ENCODE results near the gene GCGR.

Gene GCGR

DNA sequence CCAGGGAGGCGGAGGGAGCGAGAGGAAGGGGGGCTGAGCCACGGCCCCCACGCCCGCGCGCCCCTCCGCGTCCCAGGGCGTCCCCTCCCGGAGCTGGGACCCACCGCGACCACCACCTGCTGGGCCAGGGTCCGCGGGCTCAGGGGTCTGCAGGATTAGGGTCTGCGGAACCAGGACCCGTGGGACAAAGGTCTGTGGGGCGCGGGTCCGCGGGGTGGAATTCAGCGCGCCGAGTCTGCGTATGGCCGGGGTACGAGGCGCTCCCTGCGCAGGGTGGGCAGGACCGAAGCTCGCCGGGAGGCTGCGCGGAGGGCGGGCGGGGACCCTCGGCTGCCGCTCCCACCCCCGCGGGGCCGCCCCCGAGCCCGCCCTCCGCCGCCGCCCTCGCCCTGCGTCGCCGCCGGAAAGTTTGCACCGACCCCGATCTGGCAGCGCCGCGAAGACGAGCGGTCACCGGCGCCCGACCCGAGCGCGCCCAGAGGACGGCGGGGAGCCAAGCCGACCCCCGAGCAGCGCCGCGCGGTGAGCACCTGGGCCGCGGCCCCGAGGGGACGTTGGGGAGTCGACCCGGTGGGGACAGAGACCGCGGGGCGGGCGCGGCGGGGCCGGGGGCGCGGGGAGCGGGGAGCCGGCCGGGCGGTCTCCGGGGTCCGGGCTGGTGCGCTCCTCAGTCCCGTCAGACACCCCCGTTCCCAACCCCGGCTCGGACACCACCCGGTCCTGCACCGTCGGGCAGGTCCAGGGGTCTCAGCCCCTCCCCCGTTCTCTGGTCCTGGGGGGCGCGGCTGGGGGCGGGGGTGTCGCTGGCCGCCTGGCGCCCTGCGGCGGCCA lies at the start of gene GCGR:
Gene GCGR, plus strand, starts transcription at position 423 of the 831 bp plus-strand sequence. CDS start 4,869 bp downstream, outside the sequence.
- no peak for DNase-seq (ENCODE audit: low read depth in 2 of 2)

DNA sequence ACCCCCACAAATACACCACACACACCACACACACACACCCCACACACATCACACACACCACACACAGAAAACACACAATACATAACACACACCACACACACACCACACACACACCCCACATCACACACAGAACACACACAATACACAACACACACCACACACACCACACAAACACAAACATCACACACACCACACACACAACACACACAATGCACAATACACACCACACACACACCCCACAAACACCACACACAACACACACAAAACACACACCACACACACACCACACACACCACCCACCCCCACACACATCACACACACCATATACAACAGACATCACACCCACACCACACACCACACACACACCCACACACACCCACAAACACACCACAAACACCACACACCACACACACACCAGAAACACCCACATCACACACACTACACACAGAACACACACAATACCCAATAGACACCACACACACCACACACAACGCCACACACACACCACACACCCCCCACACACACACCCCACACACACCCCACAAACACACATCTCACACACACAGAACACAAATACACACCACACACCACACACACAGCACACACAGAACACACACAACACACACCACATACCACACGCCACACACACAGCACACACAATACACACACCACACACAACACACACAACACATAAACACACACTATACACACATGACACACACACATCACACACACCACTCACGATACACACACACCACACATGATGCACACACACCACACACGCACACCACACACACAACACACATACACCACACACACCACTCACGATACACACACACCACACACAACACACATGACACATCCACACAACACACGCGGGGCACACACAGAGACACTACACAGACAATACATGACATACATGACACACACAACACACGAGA lies 11.0 kb upstream of the GCGR start:
- no peak for DNase-seq (ENCODE audit: low read depth in 2 of 2)

DNA sequence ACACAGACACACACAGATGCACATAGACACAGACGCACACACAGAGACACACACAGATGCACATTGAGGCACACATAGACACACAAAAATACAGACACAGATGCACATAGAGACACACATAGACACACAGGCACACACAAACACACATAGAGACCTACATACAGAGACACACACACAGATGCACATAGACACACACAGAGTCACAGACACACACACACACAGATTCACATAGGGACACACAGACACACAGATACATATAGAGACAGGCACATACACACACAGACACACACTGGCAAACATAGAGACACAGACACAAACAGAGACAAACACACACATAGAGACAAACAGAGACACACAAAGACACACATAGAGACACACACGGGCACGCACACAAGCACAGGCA lies 9.9 kb upstream of the GCGR start:
- no peak for DNase-seq (ENCODE audit: low read depth in 2 of 2)

DNA sequence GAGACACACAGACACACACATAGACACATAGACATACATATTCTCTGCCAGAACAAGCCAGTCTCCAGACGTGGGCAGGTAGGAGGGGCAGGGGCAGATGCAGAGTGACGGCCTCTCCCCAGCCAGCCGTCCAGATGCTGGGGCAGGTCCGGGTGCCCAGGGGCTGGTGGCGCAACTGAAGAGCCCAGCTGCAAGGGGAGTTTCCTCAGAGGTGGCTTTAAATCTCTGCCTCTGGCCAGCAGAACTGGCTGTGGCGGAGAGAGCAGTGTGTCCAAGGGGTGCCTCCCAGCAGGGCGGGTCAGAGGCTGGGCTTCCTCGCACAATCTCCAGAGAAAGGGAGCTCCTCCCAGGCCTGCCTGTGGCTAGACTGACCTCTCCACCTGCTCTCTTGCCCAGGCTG lies 9.4 kb upstream of the GCGR start:
- DNase-seq (ENCODE audit: low read depth in 2 of 2) = no peak

DNA sequence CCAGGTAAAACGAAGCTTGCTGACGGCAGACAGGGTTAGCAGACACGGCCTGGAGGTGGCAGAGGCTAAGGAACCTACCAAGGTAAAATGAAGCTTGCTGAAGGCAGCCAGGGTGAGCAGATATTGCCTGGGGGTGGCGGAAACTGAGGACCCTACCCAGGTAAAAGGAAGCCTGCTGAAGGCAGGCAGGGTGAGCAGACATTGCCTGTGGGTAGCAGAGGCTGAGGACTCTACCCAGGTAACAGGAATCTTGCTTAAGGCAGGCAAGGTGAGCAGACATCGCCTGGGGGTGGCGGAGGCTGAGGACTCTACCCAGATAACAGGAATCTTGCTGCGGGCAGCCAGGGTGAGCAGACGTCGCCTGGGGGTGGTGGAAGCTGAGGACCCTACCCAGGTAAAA lies 2.6 kb upstream of the GCGR start:
- no peak for DNase-seq (ENCODE audit: low read depth in 2 of 2)

DNA sequence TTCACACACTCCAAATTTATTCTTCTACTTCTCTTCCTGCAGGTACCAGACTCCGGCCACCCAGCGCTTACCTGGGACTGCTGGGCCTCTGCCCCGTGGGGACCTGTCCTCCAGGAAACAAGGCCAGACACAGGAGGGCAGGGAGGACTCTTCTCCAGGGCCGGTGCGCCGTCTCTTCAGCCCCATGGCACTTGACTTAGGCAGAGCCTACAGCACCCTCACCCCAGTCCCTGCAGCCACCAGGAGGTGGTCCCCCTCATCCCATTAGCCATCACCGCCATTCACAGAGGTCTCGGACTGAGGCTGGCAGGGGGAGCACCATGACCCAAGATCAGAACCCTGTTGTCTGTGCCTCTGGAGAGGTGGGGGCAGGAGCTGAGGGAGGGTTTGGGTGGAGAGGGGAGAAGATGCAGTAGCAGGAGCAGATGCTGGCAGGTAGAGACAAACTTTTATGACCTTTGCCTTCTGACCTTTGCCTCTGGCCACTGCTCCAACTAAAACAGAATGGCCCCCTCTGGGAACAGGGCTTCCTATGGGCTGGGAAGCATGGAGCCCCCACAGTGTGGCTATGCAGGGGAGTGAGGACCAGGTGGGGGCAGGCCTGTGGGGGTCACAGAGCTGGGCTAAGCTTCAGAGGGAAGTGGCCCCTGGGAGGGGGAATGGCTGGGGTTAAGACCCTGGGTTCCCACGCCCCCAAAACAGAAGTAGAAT lies 1.7 kb upstream of the GCGR start:
- no peak for DNase-seq (ENCODE audit: low read depth in 2 of 2)

DNA sequence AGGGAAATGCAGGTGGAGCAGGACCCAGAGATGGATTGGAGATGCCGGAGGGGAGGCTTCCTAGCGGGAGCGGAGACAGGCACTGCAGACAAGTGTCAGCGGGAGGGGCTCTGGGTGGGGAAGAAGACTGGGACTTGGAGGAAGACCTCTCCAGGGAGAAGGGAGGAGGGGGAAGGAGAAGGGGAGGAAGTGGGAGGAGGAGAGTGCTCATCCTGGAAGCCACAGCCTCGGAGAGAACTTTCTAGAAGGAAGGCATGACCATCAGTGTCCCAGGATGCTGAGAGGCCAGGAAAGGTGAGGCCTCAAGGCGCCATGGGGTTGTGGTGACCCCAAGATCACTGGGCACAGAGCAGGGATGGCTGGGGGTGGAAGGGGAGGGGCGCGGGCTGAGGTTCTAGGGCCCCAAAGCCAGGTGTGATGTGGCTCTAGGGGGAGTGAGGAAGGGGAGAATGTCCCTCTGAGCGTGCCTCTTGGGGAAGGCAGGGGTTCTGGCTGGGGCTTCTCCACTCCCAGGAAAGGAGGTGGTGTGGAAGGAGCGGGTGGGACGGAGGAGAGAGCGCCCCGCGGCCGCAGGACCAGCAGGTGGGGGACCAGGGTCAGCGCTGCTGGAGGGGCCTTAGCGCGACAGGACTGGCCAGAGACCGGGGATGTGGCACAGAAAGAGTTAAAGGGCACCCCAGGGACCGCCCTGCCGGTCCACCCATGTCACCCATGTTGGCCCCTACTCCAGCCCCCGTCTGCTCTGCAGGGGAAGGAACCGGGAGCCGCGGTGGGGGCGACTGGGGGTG lies 900 bp upstream of the GCGR start:
- DNase-seq (ENCODE audit: low read depth in 2 of 2) = no peak

DNA sequence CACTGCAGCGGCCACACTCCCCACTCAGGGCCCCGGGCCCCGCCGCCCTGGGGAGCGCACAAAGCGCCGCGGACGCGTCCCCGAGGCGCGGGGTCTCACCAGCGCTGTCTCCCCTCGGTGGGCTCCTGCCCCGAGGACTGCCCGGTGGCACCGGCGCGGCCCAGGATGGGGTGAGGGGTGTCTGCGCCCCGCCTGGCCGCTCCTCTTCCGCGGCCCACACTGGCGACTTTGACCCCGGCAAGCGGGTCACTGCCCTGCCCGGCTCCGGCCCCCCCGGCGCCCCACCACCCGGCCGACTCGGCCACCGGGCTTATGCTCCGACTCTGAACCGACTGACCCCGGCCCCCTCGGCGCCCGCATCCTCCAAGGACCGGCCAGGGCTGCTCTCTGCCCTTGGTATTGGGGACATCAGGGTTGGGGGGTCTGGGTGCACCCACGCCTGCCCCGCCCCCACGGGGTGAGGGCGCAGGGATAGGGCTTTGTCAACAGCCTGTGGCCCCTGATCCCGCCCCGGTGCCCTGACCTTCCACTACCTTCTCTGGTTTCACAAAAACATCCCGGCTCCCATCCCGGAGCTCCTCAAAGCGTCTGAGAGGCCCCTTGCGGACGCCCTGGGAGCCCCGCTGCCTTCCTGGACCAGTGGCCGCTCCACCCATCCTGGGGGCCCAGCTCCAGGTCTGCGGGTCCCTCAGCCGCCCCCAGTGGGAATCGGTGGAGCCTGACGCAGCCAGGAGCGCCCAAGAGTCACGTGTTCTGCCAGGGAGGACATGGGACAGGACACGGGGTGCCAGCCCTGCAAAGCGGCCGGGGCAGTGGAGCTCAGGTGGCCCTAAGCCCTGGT lies 829 bp downstream of the GCGR start:
- DNase-seq (ENCODE audit: low read depth in 2 of 2) = no peak

DNA sequence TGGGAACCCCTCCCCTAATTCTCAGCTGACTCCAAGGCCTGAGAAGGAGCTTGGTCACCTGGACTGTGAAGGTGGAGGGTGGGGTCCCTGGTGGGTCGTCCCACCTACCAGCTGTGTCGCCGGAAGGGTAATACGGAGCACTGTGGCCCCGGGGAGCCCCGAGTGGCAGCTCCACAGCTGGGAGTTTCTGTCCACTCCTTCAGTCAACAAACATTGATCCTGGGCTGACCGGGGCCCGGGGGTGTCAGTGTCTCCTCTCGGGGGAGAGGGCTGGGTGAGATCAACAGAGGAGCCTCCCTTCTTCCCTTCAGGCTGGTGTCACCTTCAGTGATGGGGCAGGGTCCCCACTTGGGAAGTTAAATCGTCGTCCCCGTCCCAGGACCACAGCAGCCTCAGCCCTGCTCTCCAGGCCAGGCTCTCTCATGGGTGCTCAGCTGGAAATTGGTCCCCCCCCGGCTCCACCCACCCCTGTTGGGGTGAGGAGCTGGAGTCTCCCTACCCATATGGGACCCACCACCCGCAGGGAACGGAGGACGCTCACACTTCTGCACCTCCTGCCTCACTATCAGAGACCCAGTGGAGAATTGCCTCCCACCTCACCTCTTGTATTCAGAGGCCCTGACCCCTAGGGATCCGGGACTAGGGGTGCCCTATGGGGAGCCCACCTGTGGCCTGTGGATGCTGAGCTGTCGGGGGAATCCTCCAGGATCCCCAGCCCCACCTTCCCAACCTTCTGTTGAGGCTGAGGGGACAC lies 1.9 kb downstream of the GCGR start:
- DNase-seq (ENCODE audit: low read depth in 2 of 2) = no peak

DNA sequence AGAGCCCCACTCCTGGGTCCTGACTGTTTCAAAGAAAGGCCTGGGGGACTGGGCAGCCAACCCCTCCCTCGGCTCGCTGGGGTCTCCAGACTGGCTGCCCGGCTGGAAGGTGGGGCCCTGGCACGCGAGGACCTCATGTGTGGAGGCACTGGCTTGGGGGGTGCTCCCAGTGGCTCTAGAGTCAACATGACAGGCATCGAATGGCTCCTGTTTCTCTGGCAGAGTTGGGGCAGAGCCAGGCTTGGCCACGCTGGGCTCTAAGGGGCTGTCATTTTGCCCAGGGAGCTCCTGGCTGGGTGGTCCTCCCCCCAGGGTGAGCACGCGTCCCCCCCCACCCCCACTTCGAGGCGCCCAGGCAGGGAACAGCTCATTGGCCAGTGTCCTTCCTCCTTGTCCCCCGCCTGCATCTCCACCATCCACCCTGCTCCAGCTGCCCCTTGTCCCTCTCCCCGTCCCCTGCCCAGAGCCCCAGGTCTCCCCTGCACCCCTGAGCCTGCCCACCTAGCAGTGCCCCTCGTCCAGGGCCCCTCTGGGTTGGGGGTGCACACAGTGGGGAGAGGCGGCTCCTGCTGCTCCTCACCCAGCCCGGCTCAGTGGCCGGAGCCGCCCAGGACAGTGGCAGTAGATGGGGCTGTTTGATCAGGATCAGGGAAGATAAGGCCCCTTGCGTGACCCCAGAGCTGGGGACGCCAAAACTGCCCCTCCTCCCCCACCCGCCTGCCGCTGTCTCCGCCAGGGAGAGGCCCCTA lies 2.7 kb downstream of the GCGR start:
- DNase-seq (ENCODE audit: low read depth in 2 of 2) = no peak

DNA sequence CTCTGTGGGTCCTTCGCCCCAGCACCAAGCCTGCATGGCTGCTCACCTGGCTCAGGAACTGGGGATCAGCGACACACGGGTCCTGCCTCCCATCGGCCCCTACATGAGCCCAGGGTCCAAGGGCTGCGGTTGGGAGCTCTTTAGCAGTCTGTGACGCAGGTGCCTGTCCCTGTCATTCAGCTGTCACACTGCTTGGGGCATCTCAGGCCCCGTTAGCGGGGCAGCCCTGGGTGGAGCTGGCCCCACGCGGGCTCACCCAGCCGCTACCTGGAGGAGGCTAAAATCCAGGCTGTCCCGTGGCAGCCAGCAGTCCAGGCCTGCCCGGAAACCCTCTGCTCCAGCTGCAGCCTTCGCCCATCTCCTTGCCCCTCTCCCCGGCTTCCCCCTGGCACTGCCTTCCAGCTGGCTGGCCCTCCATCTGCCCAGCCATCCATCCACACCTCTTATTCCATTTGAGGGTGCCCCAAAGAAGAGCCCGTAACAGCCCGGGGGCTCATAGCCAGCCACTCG lies 3.3 kb downstream of the GCGR start:
- DNase-seq (ENCODE audit: low read depth in 2 of 2) = no peak

DNA sequence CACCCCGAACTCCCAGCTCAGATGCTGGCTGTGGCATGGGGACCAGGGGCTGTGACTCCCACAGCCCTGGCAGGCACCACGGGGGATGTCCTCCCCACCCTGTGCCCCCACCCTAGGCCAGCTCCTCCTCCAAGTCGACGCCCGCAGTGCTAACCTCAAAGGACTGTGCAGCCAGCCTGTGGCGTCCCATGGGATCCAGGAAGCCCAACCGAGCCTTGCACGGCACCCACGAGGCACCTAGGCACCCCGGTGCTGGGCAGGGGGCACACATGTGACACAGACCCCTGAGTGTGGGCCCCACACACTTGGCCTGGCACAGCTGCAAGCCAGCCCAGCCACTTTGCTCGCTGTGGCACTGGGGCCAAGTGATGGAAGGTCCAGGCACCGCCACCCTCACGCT lies 3.9 kb downstream of the GCGR start:
- DNase-seq (ENCODE audit: low read depth in 2 of 2) = no peak

DNA sequence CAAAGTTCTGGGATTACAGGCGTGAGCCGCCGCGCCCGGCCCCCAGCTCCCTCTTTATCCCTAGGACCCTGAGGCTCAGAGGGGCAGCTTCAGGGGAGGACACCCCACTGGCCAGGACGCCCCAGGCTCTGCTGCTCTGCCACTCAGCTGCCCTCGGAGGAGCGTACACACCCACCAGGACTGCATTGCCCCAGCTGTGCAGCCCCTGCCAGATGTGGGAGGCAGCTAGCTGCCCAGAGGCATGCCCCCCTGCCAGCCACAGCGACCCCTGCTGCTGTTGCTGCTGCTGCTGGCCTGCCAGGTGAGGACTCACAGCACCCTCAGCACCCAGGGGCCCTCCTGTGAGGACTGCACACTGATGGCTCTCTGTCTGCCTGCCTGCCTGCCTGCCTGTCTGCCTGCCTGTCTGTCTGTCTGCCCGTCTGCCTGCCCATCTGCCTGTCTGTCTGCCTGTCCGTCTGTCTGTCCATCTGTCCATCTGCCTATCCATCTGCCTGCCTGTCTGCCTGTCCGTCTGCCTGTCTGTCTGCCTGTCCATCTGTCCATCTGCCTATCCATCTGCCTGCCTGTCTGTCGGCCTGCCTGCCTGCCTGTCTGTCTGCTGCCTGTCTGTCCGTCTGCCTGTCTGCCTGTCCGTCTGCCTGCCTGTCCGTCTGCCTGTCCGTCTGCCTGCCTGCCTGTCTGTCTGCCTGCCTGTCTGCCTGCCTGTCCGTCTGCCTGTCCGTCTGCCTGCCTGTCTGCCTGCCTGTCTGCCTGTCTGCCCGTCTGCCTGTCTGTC lies 5.0 kb downstream of the GCGR start:
- DNase-seq (ENCODE audit: low read depth in 2 of 2) = no peak

DNA sequence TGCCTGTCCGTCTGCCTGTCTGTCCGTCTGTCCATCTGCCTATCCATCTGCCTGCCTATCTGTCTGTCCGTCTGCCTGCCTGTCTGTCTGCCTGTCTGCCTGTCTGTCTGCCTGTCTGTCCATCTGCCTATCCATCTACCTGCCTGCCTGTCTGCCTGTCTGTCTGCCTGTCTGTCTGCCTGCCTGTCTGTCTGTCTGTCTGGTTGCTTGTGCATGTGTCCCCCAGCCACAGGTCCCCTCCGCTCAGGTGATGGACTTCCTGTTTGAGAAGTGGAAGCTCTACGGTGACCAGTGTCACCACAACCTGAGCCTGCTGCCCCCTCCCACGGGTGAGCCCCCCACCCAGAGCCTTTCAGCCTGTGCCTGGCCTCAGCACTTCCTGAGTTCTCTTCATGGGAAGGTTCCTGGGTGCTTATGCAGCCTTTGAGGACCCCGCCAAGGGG lies 5.6 kb downstream of the GCGR start:
- no peak for DNase-seq (ENCODE audit: low read depth in 2 of 2)

DNA sequence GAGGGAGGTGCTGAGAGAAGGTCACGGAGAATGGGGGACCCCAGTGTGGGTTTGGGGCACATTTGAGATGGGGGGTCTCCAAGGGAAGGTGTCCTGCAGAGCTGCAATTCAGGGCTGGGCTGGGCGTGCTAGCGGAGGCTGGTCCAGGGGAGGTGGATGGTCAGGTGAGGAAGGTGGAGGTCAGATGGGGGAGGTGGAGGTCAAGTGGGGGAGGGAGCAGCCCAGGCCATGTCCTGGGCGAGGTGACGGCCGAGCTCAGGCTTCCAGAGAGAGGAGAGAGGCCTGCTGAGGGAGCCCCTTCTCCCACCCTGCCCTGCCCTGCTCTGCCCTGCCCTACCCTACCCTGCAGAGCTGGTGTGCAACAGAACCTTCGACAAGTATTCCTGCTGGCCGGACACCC lies 6.5 kb downstream of the GCGR start:
- DNase-seq (ENCODE audit: low read depth in 2 of 2) = no peak

DNA sequence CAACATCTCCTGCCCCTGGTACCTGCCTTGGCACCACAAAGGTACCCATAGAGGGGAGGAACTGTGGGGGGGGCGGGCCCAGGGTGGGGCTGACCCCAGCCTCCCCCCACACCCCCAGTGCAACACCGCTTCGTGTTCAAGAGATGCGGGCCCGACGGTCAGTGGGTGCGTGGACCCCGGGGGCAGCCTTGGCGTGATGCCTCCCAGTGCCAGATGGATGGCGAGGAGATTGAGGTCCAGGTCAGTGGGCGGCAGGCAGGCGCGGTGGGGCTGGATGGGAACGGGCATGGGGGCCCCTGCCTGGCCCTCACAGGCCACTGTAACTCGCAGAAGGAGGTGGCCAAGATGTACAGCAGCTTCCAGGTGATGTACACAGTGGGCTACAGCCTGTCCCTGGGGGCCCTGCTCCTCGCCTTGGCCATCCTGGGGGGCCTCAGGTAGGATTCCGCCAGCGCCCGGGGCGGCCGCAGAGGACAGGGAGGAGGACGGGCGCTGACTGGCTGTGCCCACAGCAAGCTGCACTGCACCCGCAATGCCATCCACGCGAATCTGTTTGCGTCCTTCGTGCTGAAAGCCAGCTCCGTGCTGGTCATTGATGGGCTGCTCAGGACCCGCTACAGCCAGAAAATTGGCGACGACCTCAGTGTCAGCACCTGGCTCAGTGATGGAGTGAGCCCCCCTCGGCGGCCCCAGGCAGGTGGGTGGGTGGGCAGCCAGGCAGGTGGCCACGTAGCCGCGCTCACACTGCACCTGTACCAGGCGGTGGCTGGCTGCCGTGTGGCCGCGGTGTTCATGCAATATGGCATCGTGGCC lies 7.1 kb downstream of the GCGR start:
- no peak for DNase-seq (ENCODE audit: low read depth in 2 of 2)

Data from stimulated activated CD8-positive, alpha-beta memory T cell treated with anti-CD3 and anti-CD28 coated beads, Interleukin-7, amount 100 ng/mL, for 1 hour (primary cell).